H1 (cell line): ENCODE measurements around the gene TSKS. TPM values are rescaled to one million over a fixed set of nuclear protein-coding genes. Genes with fewer than 3 reads are reported as not detected.

ENCODE experiments used
- FOSL1 ChIP-seq: IDR thresholded peaks from 2 replicates; pipeline ENCODE4 v1.6.1; 2011; ENCODE audit warnings: mild to moderate bottlenecking, low read depth, low read length, moderate library complexity; ENCODE audit not compliant: insufficient read depth
- HDAC6 ChIP-seq: IDR thresholded peaks from one replicate; pipeline ENCODE4 v1.7.1; 2012; ENCODE audit warnings: low read depth, mild to moderate bottlenecking, inconsistent platforms, low read length, moderate library complexity
- NRF1 ChIP-seq: IDR thresholded peaks from 2 replicates; pipeline ENCODE4 v1.6.1; 2011; ENCODE audit warnings: mild to moderate bottlenecking, low read depth, low read length, improper control_type of control experiment
- SP2 ChIP-seq: IDR thresholded peaks from 2 replicates; pipeline ENCODE4 v1.6.1; 2012; ENCODE audit warnings: mild to moderate bottlenecking, low read length, inconsistent platforms
- TCF12 ChIP-seq: IDR thresholded peaks from 2 replicates; pipeline ENCODE4 v1.6.1; 2011; ENCODE audit warnings: low read depth, mild to moderate bottlenecking, low read length
- polyA plus RNA-seq, 7 experiments: library from polyadenylated mRNA; depleted of rRNA in 3 of 7; stranded (reverse) in 5 of 7; unstranded in 2 of 7; fragments of >200 nt in 5 of 7; fragments of 200-250 nt in 2 of 7; gene quantifications; 1 replicate in 5 of 7; 2 replicates in 1 of 7; 4 replicates in 1 of 7; pipeline versions ENCODE4 v1.2.1 to v1.2.3, GENCODE V29; 2011 to 2013; ENCODE audit warnings: missing spikeins in 2 of 7, mixed read lengths in 2 of 7
- total RNA-seq: library from RNA; stranded (reverse); fragmentation: NEBNext Ultra II Directional; extraction: Animal tissue kit (Norgen Biotek cat#: 25700); gene quantifications from 2 replicates; pipeline ENCODE4 v1.2.1, GENCODE V29; 2021

Gene TSKS
- total and polyA plus RNA-seq, 2 of the 8 experiments (the other 6 are each of a cell fraction or from before 2014, with no cell fraction given), result 0.21 TPM; not detected in 1

GRCh38 chr19:49801966-49802661 lies 39.0 kb upstream of the TSKS start (continued):
- no peak for TF ChIP-seq FOSL1
- TF ChIP-seq SP2, result peak; percentile 65
- TF ChIP-seq TCF12, result no peak
- TF ChIP-seq NRF1, result no peak
- no peak for TF ChIP-seq HDAC6
